Measurements from ENCODE around the gene CELF1. TPM values are rescaled to one million over a fixed set of nuclear protein-coding genes. Genes with fewer than 3 reads are reported as not detected.
"Not testable (repeated sequence)": the region's sequence is repeated elsewhere in the genome, so short reads cannot be mapped to it uniquely, and the experiment has no call there.

CELF1 gene
- total RNA-seq, 1 experiment from 2014 or later: 115 TPM

DNA sequence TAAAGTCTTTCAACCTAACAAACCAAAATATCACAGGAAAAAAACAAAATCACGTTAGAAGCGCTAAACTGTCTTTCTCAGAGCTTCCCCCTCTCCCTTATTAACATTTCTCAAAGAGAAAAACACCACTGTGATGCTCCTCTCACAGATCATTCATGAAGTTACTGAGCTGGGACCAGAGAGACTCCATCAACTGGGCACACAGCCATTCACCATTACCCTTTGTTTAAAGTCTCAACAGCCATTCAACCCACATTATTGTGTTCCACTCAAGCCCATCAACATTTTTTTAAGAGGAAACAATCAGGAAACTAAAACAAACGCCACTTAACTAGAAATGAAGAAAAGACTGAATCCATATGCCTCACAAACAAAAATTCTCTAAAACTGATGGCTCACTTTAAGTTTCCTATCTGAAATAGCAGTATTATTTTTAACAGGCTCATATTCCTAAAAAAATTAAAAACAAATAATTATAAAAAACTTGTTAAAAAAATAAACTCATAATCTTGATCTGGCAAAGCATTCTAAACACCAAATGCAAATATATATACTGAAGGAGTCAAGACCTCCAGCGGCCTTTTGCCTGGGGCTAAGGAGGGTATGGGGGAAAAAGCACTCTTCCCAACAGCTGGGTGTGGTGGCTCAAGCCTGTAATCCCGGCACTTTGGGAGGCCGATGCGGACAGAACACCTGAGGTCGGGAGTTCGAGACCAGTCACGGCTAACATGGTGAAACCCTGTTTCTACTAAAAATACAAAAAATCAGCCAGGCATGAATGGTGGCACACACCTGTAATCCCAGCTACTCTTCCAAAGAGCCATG is 14.0 kb downstream of the CELF1 start:
- no peak for DNase-seq (ENCODE audit: low spot score)

GRCh38 chr11:47536915-47537314 is 16.0 kb downstream of the CELF1 start:
- DNase-seq (ENCODE audit: low spot score): no peak

GRCh38 chr11:47534704-47535251 is 18.2 kb downstream of the CELF1 start:
- no peak for DNase-seq (ENCODE audit: low spot score)

DNA sequence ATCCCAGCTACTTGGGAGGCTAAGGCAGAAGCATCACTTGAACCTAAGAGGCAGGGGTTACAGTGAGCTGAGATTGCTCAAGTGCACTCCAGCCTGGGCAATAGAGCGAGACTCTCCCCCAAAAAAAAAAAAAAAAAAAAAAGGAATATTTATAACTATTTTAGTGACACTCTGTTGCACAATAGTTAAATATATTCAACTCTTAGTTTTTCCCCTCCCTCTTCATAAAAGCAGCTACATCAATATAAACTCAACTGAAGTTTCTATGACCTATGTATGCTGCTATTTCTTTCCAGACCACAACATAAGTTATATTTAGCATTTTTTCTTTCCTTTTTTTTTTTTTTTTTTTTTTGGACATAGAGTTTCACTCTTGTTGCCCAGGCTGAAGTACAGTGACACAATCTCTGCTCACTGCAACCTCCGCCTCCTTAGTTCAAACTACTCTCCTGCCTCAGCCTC is 19.2 kb downstream of the CELF1 start:
- DNase-seq (ENCODE audit: low spot score): no peak

- DNase-seq (ENCODE audit: low spot score): no peak
Measured at GRCh38 chr11:47532597-47533213, 20.2 kb downstream of the CELF1 start.

DNA sequence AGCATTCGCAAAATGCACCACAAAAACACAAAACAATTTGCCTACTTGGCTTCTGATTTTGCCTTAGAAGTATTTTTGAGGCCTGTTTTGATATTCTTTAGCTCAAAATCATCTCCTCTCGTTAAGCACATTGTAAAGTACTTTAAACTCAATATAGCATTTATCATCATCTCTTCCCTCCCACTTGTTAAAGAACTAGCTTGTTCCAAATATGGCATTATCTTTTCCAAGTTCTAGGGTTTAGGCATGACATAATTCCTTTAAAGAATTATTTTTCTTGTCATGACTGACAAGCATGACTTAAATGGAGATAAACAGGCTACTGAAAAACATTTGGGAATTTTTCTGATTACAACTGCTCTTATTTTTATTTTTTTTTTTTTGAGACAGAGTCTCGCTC is 21.3 kb downstream of the CELF1 start:
- no peak for DNase-seq (ENCODE audit: low spot score)

DNA sequence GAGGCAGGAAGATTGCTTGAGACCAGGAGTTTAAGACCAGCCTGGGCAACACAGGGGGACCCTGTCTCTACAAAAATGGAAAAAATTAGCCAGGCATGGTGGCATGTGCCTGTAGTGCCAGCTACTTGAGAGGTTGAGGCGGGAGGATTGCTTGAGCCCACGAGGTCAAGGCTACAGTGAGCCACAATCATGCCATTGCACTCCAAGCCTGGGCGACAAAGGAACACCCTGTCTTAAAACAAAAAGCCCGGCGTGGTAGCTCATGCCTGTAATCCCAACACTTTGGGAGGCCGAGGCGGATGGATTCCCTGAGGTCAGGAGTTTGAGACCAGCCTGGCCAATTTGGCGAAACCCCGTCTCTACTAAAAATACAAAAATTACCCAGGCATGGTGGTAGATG is 22.2 kb downstream of the CELF1 start:
- not testable (repeated sequence) for DNase-seq (ENCODE audit: low spot score)

- DNase-seq (ENCODE audit: low spot score): no peak
Measured at GRCh38 chr11:47529951-47530350, 23.0 kb downstream of the CELF1 start.

GRCh38 chr11:47527186-47527585 is 25.7 kb downstream of the CELF1 start:
- no peak for DNase-seq (ENCODE audit: low spot score)

- DNase-seq (ENCODE audit: low spot score): not testable (repeated sequence)
Measured at GRCh38 chr11:47526032-47526431, 26.9 kb downstream of the CELF1 start.

DNA sequence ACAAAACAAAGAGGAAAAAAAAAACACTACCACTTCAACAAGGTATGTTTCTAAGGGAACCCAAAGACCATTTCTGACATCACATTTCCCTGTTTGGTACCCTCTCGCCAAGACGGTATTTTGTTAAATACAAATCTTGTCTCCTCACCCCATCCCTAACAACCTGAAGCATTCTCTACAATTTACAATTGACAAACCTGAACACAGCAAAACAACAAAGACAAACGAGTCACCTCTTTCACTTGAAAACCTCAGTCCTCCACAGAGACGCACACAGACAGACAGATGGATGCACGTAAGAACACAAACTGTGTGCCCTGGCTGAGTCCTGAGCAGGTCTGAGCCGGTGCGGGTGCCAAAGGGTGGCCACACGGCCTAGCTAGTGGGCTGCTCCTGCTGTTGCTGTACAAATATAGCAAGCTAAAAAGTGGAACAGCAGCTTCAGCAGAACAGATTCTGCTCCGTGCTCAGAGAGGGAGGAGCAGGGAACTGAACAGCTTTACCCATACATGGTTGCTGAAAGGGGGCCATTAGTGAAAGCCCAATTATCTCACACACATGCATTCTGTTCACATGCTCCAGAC is 28.5 kb downstream of the CELF1 start:
- DNase-seq (ENCODE audit: low spot score): no peak

DNA sequence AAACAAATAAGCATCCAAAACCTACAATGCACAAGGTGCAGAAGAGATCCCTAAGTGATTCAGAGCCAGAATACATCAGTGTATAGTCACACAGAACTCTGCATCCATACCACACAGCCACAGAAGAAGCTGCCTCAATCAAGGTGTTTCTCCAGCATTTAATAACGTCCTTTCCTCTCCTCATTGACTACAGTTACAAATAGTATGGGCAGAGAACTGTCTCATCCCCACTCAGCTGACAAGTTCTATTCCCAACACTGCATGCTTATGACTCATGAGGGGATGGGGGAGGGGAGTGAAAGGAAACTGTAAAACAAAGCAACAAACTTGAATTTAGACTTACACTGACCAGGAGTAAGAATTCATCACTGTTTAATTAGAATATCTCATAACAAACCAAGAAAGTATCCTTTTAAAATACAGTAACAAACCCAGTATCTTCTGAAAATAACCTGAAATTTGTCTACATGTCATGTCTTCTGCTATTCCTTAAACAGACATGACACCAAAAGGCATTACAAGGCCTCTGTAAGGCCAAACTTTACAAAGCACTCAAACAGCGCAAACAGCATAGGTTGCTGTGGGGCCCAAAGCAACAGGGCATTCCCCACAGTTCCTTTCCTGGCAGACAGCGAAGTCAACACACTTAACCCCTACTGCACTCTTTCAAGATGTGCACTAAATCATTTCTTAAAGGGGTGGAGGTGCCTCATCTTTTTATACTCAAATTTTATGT is 29.3 kb downstream of the CELF1 start:
- peak; percentile 84 for DNase-seq (ENCODE audit: low spot score)

GRCh38 chr11:47518212-47518964 is 34.5 kb downstream of the CELF1 start:
- DNase-seq (ENCODE audit: low spot score): no peak

DNA sequence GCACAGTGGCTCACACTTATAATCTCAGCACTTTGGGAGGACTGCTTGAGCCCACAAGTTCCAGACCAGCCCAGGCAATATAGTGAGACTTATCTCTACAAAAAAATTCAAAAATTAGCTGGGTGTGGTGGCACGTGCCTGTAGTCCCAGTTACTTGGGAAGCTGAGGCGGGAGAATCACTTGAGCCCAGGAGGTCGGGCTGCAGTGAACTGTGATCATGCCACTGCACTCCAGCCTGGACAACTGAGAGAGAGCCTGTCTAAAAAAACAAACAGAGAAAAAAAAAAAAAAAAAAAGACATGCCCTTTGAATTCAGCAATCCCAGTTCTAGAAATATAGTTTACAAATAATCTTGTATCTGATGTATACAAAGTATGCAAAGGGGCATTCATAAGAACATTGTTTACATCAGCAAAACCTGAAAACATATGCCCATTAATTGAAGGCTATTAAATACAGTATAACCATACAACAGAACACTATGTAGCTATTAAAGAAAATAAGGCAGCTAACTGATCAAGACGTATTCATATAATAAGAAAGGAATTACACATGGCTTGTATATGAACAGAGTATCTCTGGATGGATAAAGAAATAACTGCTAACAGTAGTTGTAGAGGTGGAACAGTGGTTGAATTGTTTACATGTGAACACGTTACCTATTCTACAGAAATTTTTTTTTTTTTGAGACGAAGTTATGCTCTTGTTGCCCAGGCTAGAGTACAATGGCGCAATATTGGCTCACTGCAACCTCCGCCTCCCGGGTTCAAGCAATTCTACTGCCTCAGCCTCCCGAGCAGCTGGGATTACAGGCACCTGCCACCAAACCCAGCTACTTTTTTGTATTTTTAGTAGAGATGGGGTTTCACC is 35.7 kb downstream of the CELF1 start:
- no peak for DNase-seq (ENCODE audit: low spot score)

- DNase-seq (ENCODE audit: low spot score): no peak
Measured at GRCh38 chr11:47516155-47516554, 36.8 kb downstream of the CELF1 start.

GRCh38 chr11:47514825-47515647 is 37.9 kb downstream of the CELF1 start:
- DNase-seq (ENCODE audit: low spot score): peak; percentile 83

GRCh38 chr11:47512701-47513100 is 40.2 kb downstream of the CELF1 start:
- no peak for DNase-seq (ENCODE audit: low spot score)

GRCh38 chr11:47511917-47512316 is 41.0 kb downstream of the CELF1 start:
- DNase-seq (ENCODE audit: low spot score): no peak

DNA sequence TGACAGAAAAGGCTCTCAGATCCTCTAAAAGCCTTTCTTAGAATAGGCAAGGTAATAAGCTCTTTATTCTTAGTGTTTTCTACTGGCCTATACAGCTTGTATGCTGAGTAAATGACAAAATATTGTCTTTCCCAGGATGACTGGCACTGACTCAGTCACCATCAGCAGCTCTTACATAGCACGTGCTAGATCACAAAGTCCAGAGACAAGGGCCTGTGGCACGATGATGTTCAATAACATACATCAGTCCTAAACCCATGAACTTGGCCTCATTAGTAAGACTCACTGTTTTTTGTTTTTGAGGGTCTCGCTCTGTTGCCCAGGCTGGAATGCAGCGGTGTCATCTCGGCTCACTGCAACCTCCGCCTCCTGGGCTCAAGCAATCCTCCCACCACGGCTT is 42.7 kb downstream of the CELF1 start:
- peak; percentile 20 for DNase-seq (ENCODE audit: low spot score)

Data from A172 (cell line).